ENCODE data around the gene FAM120A. TPM values are rescaled to one million over a fixed set of nuclear protein-coding genes. Genes with fewer than 3 reads are reported as not detected.

The FAM120A gene
- total RNA-seq, 4 donors from 2014 or later = 44.4 to 94.7 (median 72.3) TPM

GRCh38 chr9:93569621-93570174 is 118.2 kb downstream of the FAM120A start:
- H3K27ac ChIP-seq = no peak overlapping the region
- no peaks in the 10 kb centered on the region for H3K9me3 ChIP-seq
- H3K36me3 ChIP-seq = peaks cover 0 to 7% of the 10 kb centered on the region in 2 donors
- no peaks in the 10 kb centered on the region for H3K27me3 ChIP-seq
- DNase-seq = no peak
- no peak for ATAC-seq
- intact Hi-C loops (cut with DNase I; ENCODE audit: low total_unique reads) (loop anchor here (5.0 kb wide), 1 partner anchor 362 kb away; no protein-coding TSS in a partner anchor), in situ Hi-C loops (cut with MboI; ENCODE audit: low sequenced_read_pairs in 4 of 4) (loop anchor here (5.0 to 25.0 kb wide), 5 partner anchors 107 to 407 kb away; partner anchors contain the start of genes FAM120A (in 3 of the 4) and FAM120AOS (in 3 of the 4))
- peaks cover 12 to 13% of the 10 kb centered on the region in 2 donors for H3K4me1 ChIP-seq
- H3K4me3 ChIP-seq = no peak overlapping the region
- TF ChIP-seq POLR2A (IDR thresholded peaks at IDR 0.05) (no peak), CTCF (IDR thresholded peaks at IDR 0.05 in 4 of 5, conservative IDR thresholded peaks at IDR 0.05 in 1 of 5) (no peak)

GRCh38 chr9:93572221-93572620 is 120.7 kb downstream of the FAM120A start:
- no peaks in the 10 kb centered on the region for H3K36me3 ChIP-seq
- DNase-seq (no peak), ATAC-seq (no peak)
- H3K4me3 ChIP-seq = no peak overlapping the region
- peaks cover 12 to 13% of the 10 kb centered on the region in 2 donors for H3K4me1 ChIP-seq
- intact Hi-C loops (cut with DNase I; ENCODE audit: low total_unique reads) = no loop called here
- no peak overlapping the region for H3K27ac ChIP-seq
- no peak for TF ChIP-seq CTCF (IDR thresholded peaks at IDR 0.05 in 4 of 5, conservative IDR thresholded peaks at IDR 0.05 in 1 of 5)
- no peak for TF ChIP-seq POLR2A (IDR thresholded peaks at IDR 0.05)
- in situ Hi-C loops (cut with MboI; ENCODE audit: low sequenced_read_pairs in 4 of 4) = loop anchor here (25.0 kb wide), 3 partner anchors 110 to 410 kb away; partner anchors contain the start of genes FAM120A (in 1 of the 4) and FAM120AOS (in 1 of the 4)
- no peaks in the 10 kb centered on the region for H3K27me3 ChIP-seq
- no peaks in the 10 kb centered on the region for H3K9me3 ChIP-seq

GRCh38 chr9:93572636-93573515 is 121.4 kb downstream of the FAM120A start:
- ATAC-seq = no peak
- Histone ChIP-seq H3K27me3 (no peaks in the 10 kb centered on the region), H3K4me3 (no peak overlapping the region), H3K4me1 (peaks cover 11 to 12% of the 10 kb centered on the region in 2 donors), H3K27ac (no peak overlapping the region), H3K9me3 (no peaks in the 10 kb centered on the region), H3K36me3 (no peaks in the 10 kb centered on the region)
- in situ Hi-C loops (cut with MboI; ENCODE audit: low sequenced_read_pairs in 4 of 4) (loop anchor here (25.0 kb wide), 3 partner anchors 111 to 411 kb away; partner anchors contain the start of genes FAM120A (in 1 of the 4) and FAM120AOS (in 1 of the 4)), intact Hi-C loops (cut with DNase I; ENCODE audit: low total_unique reads) (no loop called here)
- TF ChIP-seq POLR2A (IDR thresholded peaks at IDR 0.05) (no peak), CTCF (IDR thresholded peaks at IDR 0.05 in 4 of 5, conservative IDR thresholded peaks at IDR 0.05 in 1 of 5) (no peak)
- no peak for DNase-seq

GRCh38 chr9:93573516-93573828 is 122.0 kb downstream of the FAM120A start:
- H3K27ac ChIP-seq = no peak overlapping the region
- DNase-seq (no peak), ATAC-seq (no peak)
- no peaks in the 10 kb centered on the region for H3K36me3 ChIP-seq
- peaks cover 17 to 18% of the 10 kb centered on the region in 2 donors for H3K4me1 ChIP-seq
- in situ Hi-C loops (cut with MboI; ENCODE audit: low sequenced_read_pairs in 4 of 4) (loop anchor here (25.0 kb wide), 3 partner anchors 111 to 411 kb away; partner anchors contain the start of genes FAM120A (in 1 of the 4) and FAM120AOS (in 1 of the 4)), intact Hi-C loops (cut with DNase I; ENCODE audit: low total_unique reads) (no loop called here)
- TF ChIP-seq POLR2A (IDR thresholded peaks at IDR 0.05) (no peak), CTCF (IDR thresholded peaks at IDR 0.05 in 4 of 5, conservative IDR thresholded peaks at IDR 0.05 in 1 of 5) (no peak)
- H3K9me3 ChIP-seq = no peaks in the 10 kb centered on the region
- H3K27me3 ChIP-seq = no peaks in the 10 kb centered on the region
- no peak overlapping the region for H3K4me3 ChIP-seq
